Aorta (tissue), 5 donors: ENCODE results near the gene DNMT3A. TPM values are rescaled to one million over a fixed set of nuclear protein-coding genes. Genes with fewer than 3 reads are reported as not detected.

Source experiments
- ATAC-seq: fragments of 200-7000 bp; cut with Tn5 transposase; one replicate; pipeline ENCODE4 v1.9.1; 2022; ENCODE audit warnings: moderate library complexity; ENCODE audit not compliant: low FRiP score
- DNase-seq, 2 donors: peaks; one replicate each; pipeline ENCODE4 v3.0.0-alpha.2; 2020
- H3K27ac ChIP-seq, 2 donors: one replicate each; pipeline ENCODE4 v1.5.1; 2013; ENCODE audit warnings: low read length in 2 of 2, mild to moderate bottlenecking in 2 of 2, moderate library complexity in 2 of 2, control low read depth in 1 of 2, inconsistent platforms in 1 of 2, low read depth in 1 of 2
- H3K27me3 ChIP-seq, 2 donors: one replicate each; pipeline ENCODE4 v1.6.1; 2013; ENCODE audit warnings: control low read depth in 1 of 2, low read length in 1 of 2, mild to moderate bottlenecking in 1 of 2, moderate library complexity in 1 of 2; ENCODE audit not compliant: insufficient read depth in 2 of 2, control insufficient read depth in 1 of 2
- H3K36me3 ChIP-seq, 2 donors: one replicate each; pipeline ENCODE4 v1.6.1; 2013; ENCODE audit warnings: control low read depth in 1 of 2, low read length in 1 of 2, mild to moderate bottlenecking in 1 of 2; ENCODE audit not compliant: insufficient read depth in 2 of 2, control insufficient read depth in 1 of 2
- H3K4me1 ChIP-seq, 2 donors: one replicate each; pipeline ENCODE4 v1.6.1; 2013; ENCODE audit warnings: low read length in 2 of 2, control low read depth in 1 of 2, mild to moderate bottlenecking in 1 of 2, moderate library complexity in 1 of 2; ENCODE audit not compliant: insufficient read depth in 2 of 2, control insufficient read depth in 1 of 2
- H3K4me3 ChIP-seq, 2 donors: one replicate each; pipeline ENCODE4 v1.5.1; 2013; ENCODE audit warnings: low read length in 2 of 2, control low read depth in 1 of 2, mild to moderate bottlenecking in 1 of 2
- H3K9me3 ChIP-seq: one replicate; pipeline ENCODE4 v1.6.1; 2013; ENCODE audit warnings: mild to moderate bottlenecking, low read length; ENCODE audit not compliant: control insufficient read depth
- WGBS, 2 donors: extraction: QIAGEN DNeasy Blood & Tissue Kit; methylation state at CpG; one replicate each; pipeline ENCODE4 v1.1.7; 2013; 5-methylcytosine and 5-hydroxymethylcytosine counted together
- intact Hi-C, 2 donors: fragments of 100-400 bp; cut with DNase I; formaldehyde crosslinking; loops; one replicate each; pipeline versions ENCODE4 v1.14.2 to v1.15.0; 2022
- polyA plus RNA-seq, 2 donors: library from polyadenylated mRNA; stranded (reverse); fragments of 200-250 nt; gene quantifications; one replicate each; pipeline ENCODE4 v1.2.3, GENCODE V29; 2013
- total RNA-seq, 2 donors: library from RNA; stranded (reverse); fragmentation: NEBNext Ultra II Directional; extraction: Animal tissue kit (Norgen Biotek cat#: 25700); gene quantifications; one replicate each; pipeline ENCODE4 v1.2.1, GENCODE V29; 2021
- donor health status: healthy with polysubstance abuse.
- donor health status: Bipolar disorder and iron deficiency.
- donor health status: DM: no; HTN: no; CAD: no.
- donor health status: DM: no; HTN: no; CAD: no.
- donor health status: DM: yes; HTN: yes; CAD: no.

Gene DNMT3A
- total and polyA plus RNA-seq, 4 donors: 9.4 to 48.2 (median 22.0) TPM

DNA sequence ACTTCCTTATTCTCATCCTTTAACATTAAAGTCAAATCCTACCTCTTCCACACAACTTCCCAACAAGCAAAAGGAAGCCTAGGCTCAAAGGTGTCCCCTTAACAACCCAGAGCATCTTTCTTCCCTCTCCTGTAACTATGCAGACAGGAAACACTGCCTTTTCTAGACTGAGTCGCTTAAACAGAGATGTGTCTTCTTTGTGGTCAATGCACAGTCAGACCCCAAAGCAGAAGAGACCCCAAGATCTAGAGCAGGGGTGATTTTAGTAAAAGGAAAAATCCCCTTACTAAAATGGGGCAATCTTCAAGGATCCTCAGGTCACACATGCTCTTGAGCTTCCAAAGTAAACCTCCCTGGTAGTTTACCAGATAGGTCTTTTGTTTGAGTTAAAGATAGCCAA, 86.8 kb downstream of the DNMT3A start:
- no peak overlapping the region for H3K4me3 ChIP-seq
- 90 to 96% methylated on average over 1 of the region's 1 CpG for WGBS, 2 donors
- no peak for ATAC-seq
- H3K36me3 ChIP-seq: peaks cover 0 to 3% of the 10 kb centered on the region in 2 donors
- H3K4me1 ChIP-seq: peaks cover 0 to 2% of the 10 kb centered on the region in 2 donors
- DNase-seq: no peak
- intact Hi-C loops: no loop called here
- H3K27ac ChIP-seq: no peak overlapping the region
- no peaks in the 10 kb centered on the region for H3K27me3 ChIP-seq
- no peaks in the 10 kb centered on the region for H3K9me3 ChIP-seq

DNA sequence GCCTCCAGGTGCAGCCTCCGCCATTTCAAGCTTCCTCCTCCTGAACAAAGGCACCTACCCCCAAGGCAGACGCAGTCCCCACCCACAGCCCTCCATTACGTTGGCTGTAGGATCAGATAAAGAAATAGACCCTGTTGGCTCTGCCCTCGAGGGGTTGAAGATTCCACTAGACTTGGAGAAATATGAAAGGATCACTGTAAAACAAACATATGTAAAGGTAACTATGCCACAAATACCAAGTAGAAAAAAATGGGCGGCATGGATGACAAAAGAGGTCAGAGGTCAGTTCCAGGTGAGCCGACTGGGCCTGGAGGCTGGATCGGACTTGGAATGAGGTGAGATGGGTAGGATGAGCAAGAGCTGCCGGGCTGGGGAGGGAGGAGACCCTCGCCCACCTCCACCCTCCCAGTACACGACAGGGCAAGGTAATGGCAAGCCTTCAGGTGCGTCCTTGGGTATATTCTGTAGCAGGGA, 88.5 kb downstream of the DNMT3A start:
- H3K9me3 ChIP-seq: no peaks in the 10 kb centered on the region
- ATAC-seq: no peak
- H3K4me1 ChIP-seq: peaks cover 0 to 2% of the 10 kb centered on the region in 2 donors
- no peak overlapping the region for H3K4me3 ChIP-seq
- no peak for DNase-seq
- H3K36me3 ChIP-seq: peaks cover 0 to under 1% of the 10 kb centered on the region in 2 donors
- H3K27me3 ChIP-seq: no peaks in the 10 kb centered on the region
- intact Hi-C loops: no loop called here
- H3K27ac ChIP-seq: no peak overlapping the region
- WGBS, 2 donors: 83 to 84% methylated on average over 11 of the region's 11 CpGs

DNA sequence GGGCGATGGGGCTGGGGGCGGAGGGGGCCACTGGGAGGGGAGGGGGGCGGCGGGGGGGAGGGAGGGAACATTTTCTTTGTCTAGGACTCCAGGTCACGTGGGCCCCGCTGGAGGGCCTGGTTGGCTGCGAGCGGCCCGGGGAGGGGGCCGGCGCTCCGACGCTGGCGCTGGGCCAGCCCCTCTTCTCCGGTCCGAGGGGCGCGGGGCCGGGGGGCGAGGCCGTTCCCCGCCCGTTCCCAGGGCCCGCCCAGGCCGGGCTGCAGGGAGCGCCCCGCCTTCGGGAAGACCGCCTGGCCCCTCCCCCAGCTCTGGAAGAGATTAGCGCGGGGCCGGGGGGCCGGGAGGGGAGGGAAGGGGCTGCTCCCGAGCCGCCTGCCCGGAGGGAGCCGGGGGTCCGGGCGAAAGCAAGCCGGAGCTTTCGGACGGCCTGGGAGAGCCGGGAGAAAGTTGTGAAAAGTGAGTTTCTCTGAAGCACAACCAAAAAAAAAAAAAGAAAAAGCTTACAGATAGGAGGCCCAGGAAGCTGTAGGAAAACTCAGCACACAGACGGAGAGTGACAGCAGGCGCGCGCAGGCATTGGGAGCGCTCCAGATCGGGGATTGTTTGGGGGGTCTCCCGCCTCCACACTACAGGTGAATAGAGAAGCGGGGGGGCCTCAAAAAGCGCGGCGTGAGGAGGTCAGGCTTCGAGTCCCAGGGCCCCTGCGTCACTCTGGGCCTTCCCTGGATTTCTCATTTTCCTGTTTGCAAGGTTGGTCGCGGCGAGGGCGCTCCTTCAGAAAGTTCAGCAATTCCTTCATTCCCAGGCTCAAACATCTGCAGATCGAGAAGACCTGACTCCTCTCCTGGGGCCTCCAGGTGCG, 89.2 kb downstream of the DNMT3A start:
- H3K9me3 ChIP-seq: no peaks in the 10 kb centered on the region
- no peaks in the 10 kb centered on the region for H3K36me3 ChIP-seq
- no peaks in the 10 kb centered on the region for H3K27me3 ChIP-seq
- peaks cover 0 to 2% of the 10 kb centered on the region in 2 donors for H3K4me1 ChIP-seq
- WGBS, 2 donors: 5 to 8% methylated on average over 40 to 59 of the region's 62 CpGs
- intact Hi-C loops: no loop called here
- DNase-seq: peak; percentile 76 to 81
- peak overlapping the region; percentile 53 to 60 for H3K4me3 ChIP-seq
- no peak overlapping the region for H3K27ac ChIP-seq
- ATAC-seq: peak; percentile 69

DNA sequence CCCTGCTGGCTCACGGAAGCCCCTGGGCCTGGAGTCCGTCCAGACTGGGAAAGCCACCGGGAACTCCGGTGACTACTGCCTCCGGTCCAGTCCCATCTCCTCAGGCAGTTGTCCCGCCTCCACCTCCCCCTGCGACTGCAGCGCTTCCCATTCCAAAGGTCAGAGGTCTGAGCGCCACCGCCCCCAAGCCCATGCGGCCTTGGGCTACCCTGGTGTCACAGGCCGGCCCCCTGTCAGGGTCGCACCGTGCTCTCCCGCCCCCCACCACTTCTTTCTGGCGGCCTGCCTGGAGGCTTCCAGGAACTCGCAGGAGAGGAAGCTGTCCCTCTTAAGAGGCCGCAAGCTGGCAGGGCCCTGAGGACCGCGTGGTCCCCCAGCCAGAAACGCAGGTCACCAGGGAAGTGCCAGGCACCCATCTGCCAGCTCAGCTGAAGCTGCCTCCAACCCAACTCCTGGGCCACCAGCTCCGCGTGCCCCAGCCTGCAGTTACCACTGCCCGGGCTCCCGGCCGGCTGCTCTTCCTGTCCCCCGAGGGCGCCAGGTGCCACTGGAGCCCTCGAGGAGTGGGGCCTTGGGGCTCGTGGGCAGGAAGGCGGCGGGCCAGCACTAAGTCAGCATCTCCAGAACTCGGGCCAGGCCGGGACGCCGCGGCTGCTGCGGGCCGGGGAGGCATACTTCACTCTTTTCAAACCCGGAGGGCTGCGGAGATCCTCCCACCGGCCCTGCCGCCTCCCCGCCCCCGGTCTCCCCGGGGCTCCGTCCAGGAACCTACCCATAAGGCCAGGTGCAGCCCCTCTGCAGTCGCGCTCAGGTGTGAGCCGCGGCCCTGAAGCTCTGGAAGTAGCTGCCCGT, 90.1 kb downstream of the DNMT3A start:
- Histone ChIP-seq H3K36me3 (peaks cover 0 to 1% of the 10 kb centered on the region in 2 donors), H3K4me1 (peaks cover 0 to 2% of the 10 kb centered on the region in 2 donors), H3K4me3 (peak overlapping the region; percentile 53 to 60), H3K27ac (no peak overlapping the region), H3K27me3 (no peaks in the 10 kb centered on the region), H3K9me3 (no peaks in the 10 kb centered on the region)
- WGBS, 2 donors: 11% methylated on average over 48 to 52 of the region's 52 CpGs
- intact Hi-C loops: no loop called here
- DNase-seq (peak; percentile 77 to 82), ATAC-seq (peak; percentile 70)

DNA sequence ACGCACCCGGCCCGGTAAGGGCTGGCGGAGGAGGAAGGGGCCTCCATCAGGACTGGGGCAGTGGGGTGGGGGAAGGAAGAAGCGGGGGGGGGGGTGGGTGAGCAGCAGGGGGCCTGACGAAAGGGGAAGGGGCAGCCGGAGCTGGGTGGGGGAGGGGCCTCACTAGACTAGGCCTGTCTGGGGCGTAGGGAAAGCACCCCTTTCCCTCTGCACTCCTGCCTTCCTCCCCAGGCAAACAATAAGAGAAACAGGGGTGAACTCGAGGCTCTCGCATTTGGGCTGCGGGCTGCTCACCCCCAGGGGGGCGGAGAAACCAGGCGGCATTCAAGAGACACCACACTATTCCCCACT, 90.7 kb downstream of the DNMT3A start:
- intact Hi-C loops: no loop called here
- Histone ChIP-seq H3K27me3 (no peaks in the 10 kb centered on the region), H3K4me3 (no peak overlapping the region), H3K9me3 (no peaks in the 10 kb centered on the region), H3K27ac (no peak overlapping the region), H3K4me1 (peaks cover 0 to 2% of the 10 kb centered on the region in 2 donors), H3K36me3 (peaks cover 0 to 6% of the 10 kb centered on the region in 2 donors)
- WGBS, 2 donors: 69 to 74% methylated on average over 10 to 13 of the region's 13 CpGs
- ATAC-seq: peak; percentile 4
- DNase-seq: no peak

DNA sequence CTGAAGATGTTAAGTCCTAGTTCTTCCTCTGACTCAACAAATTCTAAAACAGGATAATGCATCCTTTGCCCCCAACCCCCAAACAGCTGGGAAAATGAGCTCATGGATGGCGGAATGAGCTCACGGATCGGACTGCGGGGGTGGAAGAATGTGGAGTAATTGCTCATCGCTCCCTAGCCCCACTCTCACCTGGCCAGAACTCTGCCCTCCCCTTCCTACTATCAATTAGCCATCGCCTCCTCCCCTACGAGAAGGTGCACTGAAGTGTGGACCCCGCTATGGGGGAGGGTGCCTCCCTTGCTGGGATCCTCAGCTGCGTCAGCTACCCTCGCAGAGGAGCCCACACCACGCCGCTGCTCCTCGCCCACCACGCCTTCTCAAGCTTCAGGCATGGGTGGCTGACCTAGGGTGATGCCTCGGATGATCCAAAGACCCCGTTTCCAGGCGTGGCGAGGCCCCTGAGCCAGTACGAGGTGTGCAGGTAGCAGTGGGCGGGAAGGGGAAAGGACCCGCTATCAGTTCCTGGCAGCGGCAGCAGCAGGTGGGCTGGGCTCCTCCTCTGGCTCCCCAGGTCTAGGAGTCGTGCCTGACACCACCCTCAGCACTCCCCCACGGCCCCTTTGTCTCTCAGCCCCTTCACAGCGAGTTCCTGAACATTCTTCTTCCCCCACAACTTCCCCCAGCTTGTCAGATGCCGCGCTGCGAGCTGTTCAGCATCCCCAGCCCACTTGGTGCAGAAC, 91.2 kb downstream of the DNMT3A start:
- H3K27ac ChIP-seq: no peak overlapping the region
- DNase-seq (no peak), ATAC-seq (no peak)
- 86 to 89% methylated on average over 28 of the region's 28 CpGs for WGBS, 2 donors
- intact Hi-C loops: no loop called here
- H3K36me3 ChIP-seq: peaks cover 0 to 9% of the 10 kb centered on the region in 2 donors
- no peak overlapping the region for H3K4me3 ChIP-seq
- H3K4me1 ChIP-seq: peaks cover 0 to 2% of the 10 kb centered on the region in 2 donors
- no peaks in the 10 kb centered on the region for H3K27me3 ChIP-seq
- no peaks in the 10 kb centered on the region for H3K9me3 ChIP-seq

DNA sequence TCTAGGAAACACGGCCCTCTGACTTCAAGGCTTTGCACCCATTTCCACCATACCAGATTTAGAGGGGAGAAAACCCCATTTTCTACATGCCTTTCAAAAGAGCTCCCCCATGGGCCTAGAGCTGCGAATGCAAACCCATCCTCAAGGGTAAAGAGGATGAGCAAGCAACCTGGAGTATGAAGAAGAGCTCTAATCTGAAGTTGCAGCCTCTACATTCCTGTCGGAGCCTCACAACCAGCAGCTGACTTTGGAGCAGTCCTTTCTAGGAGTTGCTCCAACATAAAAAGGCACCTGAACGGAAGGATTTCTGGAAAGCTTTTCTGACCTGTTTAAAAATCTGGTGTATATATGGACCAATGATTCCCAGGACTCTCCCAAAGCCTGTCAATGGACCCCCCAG, 91.9 kb downstream of the DNMT3A start:
- WGBS, 2 donors: 93% methylated on average over 4 of the region's 4 CpGs
- intact Hi-C loops: no loop called here

DNA sequence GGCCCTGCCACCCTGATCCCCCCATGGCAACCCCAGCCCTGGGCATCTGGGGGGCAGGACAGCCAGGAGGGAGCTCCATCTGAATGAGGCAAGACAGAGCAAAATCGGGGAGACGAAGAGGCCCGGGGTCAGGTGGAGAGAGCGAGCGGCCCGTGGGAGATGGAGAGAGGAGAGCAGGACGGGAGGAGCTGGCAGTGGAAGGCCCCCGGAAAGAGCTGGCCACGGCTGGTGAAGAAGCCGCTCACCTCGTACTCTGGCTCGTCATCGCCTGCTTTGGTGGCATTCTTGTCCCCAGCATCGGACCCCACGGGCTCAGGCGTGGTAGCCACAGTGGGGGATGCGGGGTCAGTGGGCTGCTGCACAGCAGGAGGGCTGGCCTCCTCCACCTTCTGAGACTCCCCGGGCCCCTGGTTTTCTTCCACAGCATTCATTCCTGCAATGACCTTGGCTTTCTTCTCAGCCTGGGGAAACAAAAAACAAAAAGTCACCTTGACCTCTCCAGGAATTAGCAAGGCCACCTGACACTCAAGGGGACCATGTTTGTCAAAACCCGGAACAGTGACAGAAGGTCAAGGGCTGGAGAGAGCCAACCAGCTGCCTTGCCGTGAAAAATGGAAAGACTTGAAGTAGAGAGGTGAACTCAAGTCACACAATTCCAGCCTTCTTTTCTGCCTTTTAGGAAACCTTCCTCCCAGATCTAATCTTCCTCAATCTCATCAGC, 93.8 kb downstream of the DNMT3A start:
- DNase-seq (no peak), ATAC-seq (no peak)
- H3K27ac ChIP-seq: no peak overlapping the region
- H3K4me1 ChIP-seq: peaks cover 0 to 2% of the 10 kb centered on the region in 2 donors
- intact Hi-C loops: no loop called here
- H3K36me3 ChIP-seq: peaks cover 0 to 11% of the 10 kb centered on the region in 2 donors
- H3K4me3 ChIP-seq: no peak overlapping the region
- no peaks in the 10 kb centered on the region for H3K27me3 ChIP-seq
- H3K9me3 ChIP-seq: no peaks in the 10 kb centered on the region
- WGBS, 2 donors: 92 to 93% methylated on average over 20 of the region's 20 CpGs

More for the DNA sequence above, 91.9 kb downstream of the DNMT3A start:
- no peak for ATAC-seq
- DNase-seq: no peak
- H3K4me3 ChIP-seq: no peak overlapping the region
- peaks cover 0 to 2% of the 10 kb centered on the region in 2 donors for H3K4me1 ChIP-seq
- H3K36me3 ChIP-seq: peaks cover 0 to 11% of the 10 kb centered on the region in 2 donors
- no peaks in the 10 kb centered on the region for H3K9me3 ChIP-seq
- H3K27ac ChIP-seq: no peak overlapping the region
- H3K27me3 ChIP-seq: no peaks in the 10 kb centered on the region
